ENCODE results near the gene MESD.

MESD gene

DNA sequence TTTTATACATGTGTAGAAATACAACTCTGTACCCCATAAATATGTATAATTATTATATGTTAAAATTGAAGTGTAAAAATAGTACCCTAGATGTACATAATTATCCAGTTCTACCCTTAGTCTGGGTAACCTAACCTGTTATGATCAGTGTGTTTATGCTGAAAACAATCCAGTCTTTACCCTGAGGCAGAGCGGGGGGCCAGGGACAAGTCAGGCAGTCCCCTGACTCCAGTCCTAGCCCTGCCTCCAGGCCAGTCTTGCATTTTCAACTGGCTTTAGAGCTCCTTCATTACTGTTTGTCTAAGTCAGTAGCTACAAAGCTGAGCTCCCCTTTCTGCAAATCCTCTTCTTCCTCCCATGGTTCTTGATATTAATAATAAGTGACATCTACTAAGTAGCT is 3.1 kb downstream of the MESD start:
- H2BK5ac ChIP-seq (ENCODE audit: low read depth, low read length, poor library complexity, severe bottlenecking), result no peak overlapping the region
- H3K79me1 ChIP-seq (replicated peaks; ENCODE audit: low read length, poor library complexity, severe bottlenecking), result peaks cover 20% of the 10 kb centered on the region
- no peak overlapping the region for H3K4me3 ChIP-seq (ENCODE audit: insufficient read depth in 1 of 2, low read depth in 1 of 2, low read length in 2 of 2)
- H3K23ac ChIP-seq (ENCODE audit: low read length in 2 of 2), result no peak overlapping the region
- no peak overlapping the region for H2AK5ac ChIP-seq (ENCODE audit: low read length, severe bottlenecking)
- WGBS, result 100% methylated on average over 1 of the region's 1 CpG
- H2BK15ac ChIP-seq (ENCODE audit: low read depth, poor library complexity, severe bottlenecking), result no peak overlapping the region
- no peak overlapping the region for H3K4ac ChIP-seq (ENCODE audit: low read depth in 1 of 2, low read length in 2 of 2)
- H4K8ac ChIP-seq (ENCODE audit: low read length), result no peak overlapping the region
- H2BK12ac ChIP-seq (ENCODE audit: low read length in 2 of 2), result no peak overlapping the region
- H3K9me3 ChIP-seq (ENCODE audit: control insufficient read depth, low read length), result no peaks in the 10 kb centered on the region
- no peak overlapping the region for H2AFZ ChIP-seq (ENCODE audit: low read depth, low read length)
- H4K91ac ChIP-seq (ENCODE audit: low read length), result no peak overlapping the region
- no peak overlapping the region for H3K4me2 ChIP-seq (ENCODE audit: low read length, poor library complexity, severe bottlenecking)
- no peak overlapping the region for H3K18ac ChIP-seq (ENCODE audit: low read depth in 1 of 2, low read length in 2 of 2)
- H3K9ac ChIP-seq (ENCODE audit: low read length), result no peak overlapping the region
- no peak for DNase-seq
- no peak overlapping the region for H3K27ac ChIP-seq (ENCODE audit: low read length, poor library complexity, severe bottlenecking)
- no peak overlapping the region for H3K14ac ChIP-seq (ENCODE audit: low read length in 2 of 2)
- no peak overlapping the region for H2BK120ac ChIP-seq (ENCODE audit: low read depth, low read length)
- H3K27me3 ChIP-seq (ENCODE audit: control insufficient read depth in 1 of 2, insufficient read depth in 1 of 2, low read length in 2 of 2), result no peaks in the 10 kb centered on the region
- peaks cover 0 to 13% of the 10 kb centered on the region in 2 experiments for H3K36me3 ChIP-seq (ENCODE audit: control insufficient read depth in 1 of 2, insufficient read depth in 2 of 2, low read depth in 1 of 2, low read length in 2 of 2)
- H3K4me1 ChIP-seq (ENCODE audit: control insufficient read depth, insufficient read depth, low read depth, low read length), result no peaks in the 10 kb centered on the region

DNA sequence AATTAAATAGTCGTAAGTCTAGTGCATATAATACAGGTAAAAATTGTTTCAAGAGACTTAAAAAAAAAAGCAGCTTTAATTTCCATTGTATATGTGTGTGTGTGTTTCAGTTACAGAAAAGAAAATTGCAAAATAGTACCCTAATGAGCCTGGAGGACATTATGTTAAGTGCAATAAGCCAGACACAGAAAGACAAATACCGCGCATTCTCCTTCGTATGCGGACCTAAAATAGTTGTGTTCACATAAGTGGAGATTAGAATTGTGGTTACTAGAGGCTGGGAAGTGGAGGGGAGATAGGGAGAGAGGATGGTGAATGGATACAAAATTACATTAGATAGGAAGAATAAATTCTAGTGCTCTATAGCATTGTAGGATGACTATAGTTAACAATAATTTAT is 3.6 kb downstream of the MESD start:
- 92% methylated on average over 4 of the region's 5 CpGs for WGBS

DNA sequence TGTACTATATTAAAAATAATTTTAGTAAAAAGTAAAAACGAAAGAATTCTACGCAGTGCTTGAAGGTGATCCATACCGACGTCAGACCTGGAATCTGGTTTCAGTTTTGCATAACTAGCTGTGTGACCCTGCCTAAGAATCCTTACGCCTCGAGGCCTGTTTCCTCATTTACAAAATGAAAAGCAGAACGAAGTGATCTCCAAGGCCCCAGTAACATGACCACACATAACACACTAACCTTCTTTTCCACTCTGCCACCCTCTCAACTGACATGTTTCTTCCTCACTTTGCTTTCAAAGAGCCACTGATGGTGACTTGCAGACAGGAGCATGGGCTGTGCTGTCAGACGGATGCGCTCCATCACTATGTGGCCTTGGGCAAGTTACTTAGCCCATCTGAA is 4.8 kb downstream of the MESD start:
- 93% methylated on average over 9 of the region's 9 CpGs for WGBS
- no peak overlapping the region for H3K14ac ChIP-seq (ENCODE audit: low read length in 2 of 2)
- H3K18ac ChIP-seq (ENCODE audit: low read depth in 1 of 2, low read length in 2 of 2), result no peak overlapping the region
- H2BK15ac ChIP-seq (ENCODE audit: low read depth, poor library complexity, severe bottlenecking), result no peak overlapping the region
- H2AFZ ChIP-seq (ENCODE audit: low read depth, low read length), result no peak overlapping the region
- H2BK5ac ChIP-seq (ENCODE audit: low read depth, low read length, poor library complexity, severe bottlenecking), result no peak overlapping the region
- H3K36me3 ChIP-seq (ENCODE audit: control insufficient read depth in 1 of 2, insufficient read depth in 2 of 2, low read depth in 1 of 2, low read length in 2 of 2), result peaks cover 2 to 21% of the 10 kb centered on the region in 2 experiments
- no peaks in the 10 kb centered on the region for H3K27me3 ChIP-seq (ENCODE audit: control insufficient read depth in 1 of 2, insufficient read depth in 1 of 2, low read length in 2 of 2)
- H3K4me3 ChIP-seq (ENCODE audit: insufficient read depth in 1 of 2, low read depth in 1 of 2, low read length in 2 of 2), result peak overlapping the region in 1 of 2 experiments; percentile 31
- H2BK12ac ChIP-seq (ENCODE audit: low read length in 2 of 2), result no peak overlapping the region
- H3K4me2 ChIP-seq (ENCODE audit: low read length, poor library complexity, severe bottlenecking), result no peak overlapping the region
- H3K23ac ChIP-seq (ENCODE audit: low read length in 2 of 2), result no peak overlapping the region
- H3K9ac ChIP-seq (ENCODE audit: low read length), result peak overlapping the region; percentile 59
- no peaks in the 10 kb centered on the region for H3K9me3 ChIP-seq (ENCODE audit: control insufficient read depth, low read length)
- H4K91ac ChIP-seq (ENCODE audit: low read length), result no peak overlapping the region
- DNase-seq, result no peak
- no peak overlapping the region for H3K27ac ChIP-seq (ENCODE audit: low read length, poor library complexity, severe bottlenecking)
- H4K8ac ChIP-seq (ENCODE audit: low read length), result no peak overlapping the region
- H3K4me1 ChIP-seq (ENCODE audit: control insufficient read depth, insufficient read depth, low read depth, low read length), result no peaks in the 10 kb centered on the region
- no peak overlapping the region for H2BK120ac ChIP-seq (ENCODE audit: low read depth, low read length)
- H3K79me1 ChIP-seq (replicated peaks; ENCODE audit: low read length, poor library complexity, severe bottlenecking), result peaks cover 24% of the 10 kb centered on the region
- no peak overlapping the region for H3K4ac ChIP-seq (ENCODE audit: low read depth in 1 of 2, low read length in 2 of 2)
- no peak overlapping the region for H2AK5ac ChIP-seq (ENCODE audit: low read length, severe bottlenecking)

More for the DNA sequence above, 3.6 kb downstream of the MESD start:
- H3K4me2 ChIP-seq (ENCODE audit: low read length, poor library complexity, severe bottlenecking), result no peak overlapping the region
- no peak overlapping the region for H2BK15ac ChIP-seq (ENCODE audit: low read depth, poor library complexity, severe bottlenecking)
- H3K18ac ChIP-seq (ENCODE audit: low read depth in 1 of 2, low read length in 2 of 2), result no peak overlapping the region
- no peak overlapping the region for H3K4ac ChIP-seq (ENCODE audit: low read depth in 1 of 2, low read length in 2 of 2)
- no peak overlapping the region for H2AFZ ChIP-seq (ENCODE audit: low read depth, low read length)
- H3K79me1 ChIP-seq (replicated peaks; ENCODE audit: low read length, poor library complexity, severe bottlenecking), result peaks cover 21% of the 10 kb centered on the region
- H4K91ac ChIP-seq (ENCODE audit: low read length), result no peak overlapping the region
- no peak for DNase-seq
- no peak overlapping the region for H3K9ac ChIP-seq (ENCODE audit: low read length)
- no peak overlapping the region for H2BK12ac ChIP-seq (ENCODE audit: low read length in 2 of 2)
- no peak overlapping the region for H2AK5ac ChIP-seq (ENCODE audit: low read length, severe bottlenecking)
- no peak overlapping the region for H3K27ac ChIP-seq (ENCODE audit: low read length, poor library complexity, severe bottlenecking)
- no peak overlapping the region for H4K8ac ChIP-seq (ENCODE audit: low read length)
- no peaks in the 10 kb centered on the region for H3K4me1 ChIP-seq (ENCODE audit: control insufficient read depth, insufficient read depth, low read depth, low read length)
- H3K36me3 ChIP-seq (ENCODE audit: control insufficient read depth in 1 of 2, insufficient read depth in 2 of 2, low read depth in 1 of 2, low read length in 2 of 2), result peaks cover 0 to 13% of the 10 kb centered on the region in 2 experiments
- no peak overlapping the region for H3K23ac ChIP-seq (ENCODE audit: low read length in 2 of 2)
- no peak overlapping the region for H2BK120ac ChIP-seq (ENCODE audit: low read depth, low read length)
- no peak overlapping the region for H3K14ac ChIP-seq (ENCODE audit: low read length in 2 of 2)
- no peaks in the 10 kb centered on the region for H3K27me3 ChIP-seq (ENCODE audit: control insufficient read depth in 1 of 2, insufficient read depth in 1 of 2, low read length in 2 of 2)
- H2BK5ac ChIP-seq (ENCODE audit: low read depth, low read length, poor library complexity, severe bottlenecking), result no peak overlapping the region
- no peak overlapping the region for H3K4me3 ChIP-seq (ENCODE audit: insufficient read depth in 1 of 2, low read depth in 1 of 2, low read length in 2 of 2)
- H3K9me3 ChIP-seq (ENCODE audit: control insufficient read depth, low read length), result no peaks in the 10 kb centered on the region

DNA sequence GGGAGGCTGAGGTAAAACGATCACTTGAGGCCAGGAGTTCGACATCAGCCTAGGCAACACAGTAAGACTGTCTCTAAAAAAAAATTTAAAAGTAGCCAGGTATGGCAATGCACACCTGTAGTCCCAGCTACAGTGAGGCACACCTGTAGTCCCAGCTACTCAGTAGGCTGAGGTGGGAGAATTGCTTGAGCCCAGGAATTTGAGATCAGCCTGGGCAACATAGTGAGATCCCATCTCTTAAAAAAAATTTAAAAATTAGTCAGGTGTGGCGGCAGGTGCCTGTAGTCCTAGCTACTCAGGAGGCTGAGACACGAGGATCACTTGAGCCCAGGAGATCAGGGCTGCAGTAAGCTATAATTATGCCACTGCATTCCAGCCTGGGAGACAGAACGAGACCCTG is 6.8 kb downstream of the MESD start:
- no peaks in the 10 kb centered on the region for H3K9me3 ChIP-seq (ENCODE audit: control insufficient read depth, low read length)
- peaks cover 30% of the 10 kb centered on the region for H3K79me1 ChIP-seq (replicated peaks; ENCODE audit: low read length, poor library complexity, severe bottlenecking)
- no peak overlapping the region for H2AFZ ChIP-seq (ENCODE audit: low read depth, low read length)
- no peak overlapping the region for H2BK12ac ChIP-seq (ENCODE audit: low read length in 2 of 2)
- H4K91ac ChIP-seq (ENCODE audit: low read length), result no peak overlapping the region
- H3K4me3 ChIP-seq (ENCODE audit: insufficient read depth in 1 of 2, low read depth in 1 of 2, low read length in 2 of 2), result no peak overlapping the region
- WGBS, result 89% methylated on average over 5 of the region's 5 CpGs
- no peak overlapping the region for H3K9ac ChIP-seq (ENCODE audit: low read length)
- H3K4ac ChIP-seq (ENCODE audit: low read depth in 1 of 2, low read length in 2 of 2), result no peak overlapping the region
- no peak overlapping the region for H4K8ac ChIP-seq (ENCODE audit: low read length)
- H3K23ac ChIP-seq (ENCODE audit: low read length in 2 of 2), result no peak overlapping the region
- no peak overlapping the region for H3K27ac ChIP-seq (ENCODE audit: low read length, poor library complexity, severe bottlenecking)
- peaks cover 11 to 41% of the 10 kb centered on the region in 2 experiments for H3K36me3 ChIP-seq (ENCODE audit: control insufficient read depth in 1 of 2, insufficient read depth in 2 of 2, low read depth in 1 of 2, low read length in 2 of 2)
- H3K18ac ChIP-seq (ENCODE audit: low read depth in 1 of 2, low read length in 2 of 2), result no peak overlapping the region
- no peak overlapping the region for H2AK5ac ChIP-seq (ENCODE audit: low read length, severe bottlenecking)
- H3K4me1 ChIP-seq (ENCODE audit: control insufficient read depth, insufficient read depth, low read depth, low read length), result peaks cover 2% of the 10 kb centered on the region
- no peak for DNase-seq
- H2BK15ac ChIP-seq (ENCODE audit: low read depth, poor library complexity, severe bottlenecking), result no peak overlapping the region
- no peak overlapping the region for H2BK120ac ChIP-seq (ENCODE audit: low read depth, low read length)
- H3K27me3 ChIP-seq (ENCODE audit: control insufficient read depth in 1 of 2, insufficient read depth in 1 of 2, low read length in 2 of 2), result no peaks in the 10 kb centered on the region
- H3K4me2 ChIP-seq (ENCODE audit: low read length, poor library complexity, severe bottlenecking), result no peak overlapping the region
- no peak overlapping the region for H2BK5ac ChIP-seq (ENCODE audit: low read depth, low read length, poor library complexity, severe bottlenecking)
- no peak overlapping the region for H3K14ac ChIP-seq (ENCODE audit: low read length in 2 of 2)
